ENCODE data around the gene PIGU. TPM values are rescaled to one million over a fixed set of nuclear protein-coding genes. Genes with fewer than 3 reads are reported as not detected.

Gene PIGU
- total and polyA plus RNA-seq, 2 donors (not counting 1 experiment from before 2014, with no cell fraction given): 12.0 to 19.3 TPM

DNA sequence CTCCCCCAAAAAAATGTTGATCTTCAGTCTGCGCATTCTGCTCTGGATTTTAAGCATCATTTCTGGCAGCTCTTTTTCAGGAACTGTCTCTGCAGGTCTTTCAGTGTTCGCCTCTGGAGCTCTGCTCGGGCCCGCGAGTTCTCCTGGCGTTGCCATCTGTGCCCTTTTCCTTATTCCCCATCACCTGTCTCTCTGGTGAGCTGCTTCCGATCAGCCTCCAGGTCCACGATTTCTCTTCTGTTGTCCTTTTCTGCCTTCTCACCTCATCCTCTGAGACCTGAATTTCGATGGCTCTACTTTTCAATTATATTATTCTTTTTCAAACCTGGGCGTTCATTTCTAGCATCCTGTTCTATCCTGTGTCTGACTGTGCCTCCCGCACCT, 119.0 kb downstream of the PIGU start:
- no peaks in the 10 kb centered on the region for H3K9me3 ChIP-seq (ENCODE audit: control extremely low read depth in 1 of 3, control insufficient read depth in 2 of 3, insufficient read depth in 1 of 3, low read length in 2 of 3)
- ATAC-seq (ENCODE audit: low read depth) (no peak), DNase-seq (no peak)
- H2AFZ ChIP-seq (ENCODE audit: insufficient read depth, low read depth, low read length, poor library complexity, severe bottlenecking): peak overlapping the region; percentile 82
- POLR2A ChIA-PET: interaction anchor here (0.6 kb wide), 1 partner anchor 31 kb away, joined by 3 read pairs; no protein-coding TSS in a partner anchor
- intact Hi-C loops (cut with micrococcal nuclease): loop anchor here (1.0 to 2.0 kb wide), 5 partner anchors 42 to 315 kb away; partner anchors contain the start of genes DYNLRB1, GGT7, PIGU and TP53INP2
- peak overlapping the region; percentile 50 to 94 (median 77) for H3K4me3 ChIP-seq (ENCODE audit: control extremely low read depth in 1 of 5, extremely low read depth in 1 of 5, insufficient read depth in 1 of 5, low read depth in 2 of 5, low read length in 4 of 5)
- Mint-ChIP-seq H3K27me3 (no peaks in the 10 kb centered on the region), H3K4me3 (peak overlapping the region; percentile 78), H3K27ac (peak overlapping the region; percentile 91), H3K4me1 (peaks cover 13% of the 10 kb centered on the region), H3K9me3 (ENCODE audit: insufficient read depth) (no peaks in the 10 kb centered on the region)
- H3K36me3 ChIP-seq (replicated peaks in 1 of 2; ENCODE audit: control extremely low read depth in 1 of 2, control insufficient read depth in 1 of 2, extremely low read depth in 1 of 2, insufficient read depth in 2 of 2, low read length in 1 of 2): no peaks in the 10 kb centered on the region
- H3K27me3 ChIP-seq (replicated peaks in 1 of 4; ENCODE audit: control extremely low read depth in 1 of 4, control insufficient read depth in 3 of 4, insufficient read depth in 4 of 4, low read length in 3 of 4): no peaks in the 10 kb centered on the region
- peak overlapping the region; percentile 72 to 86 for H3K27ac ChIP-seq (ENCODE audit: low read length in 2 of 2)
- TF ChIP-seq CTCF (IDR thresholded peaks at IDR 0.05): no peak
- no peak for TF ChIP-seq EZH2 (IDR thresholded peaks at IDR 0.05; ENCODE audit: borderline replicate concordance, insufficient read depth, low read depth, low read length, poor library complexity, severe bottlenecking)
- peak overlapping the region; percentile 87 for H3K9ac ChIP-seq (ENCODE audit: low read length)
- peak overlapping the region; percentile 88 for H3K4me2 ChIP-seq (replicated peaks; ENCODE audit: low read depth, low read length, poor library complexity, severe bottlenecking)
- WGBS (ENCODE audit: insufficient coverage): 25% methylated on average over 11 of the region's 11 CpGs
- CTCF ChIA-PET: interaction anchor here (1.0 to 1.8 kb wide), 3 partner anchors 42 to 245 kb away, joined by 4 to 5 read pairs (median 5); partner anchors contain the start of gene DYNLRB1
- H3K4me1 ChIP-seq (ENCODE audit: control insufficient read depth in 2 of 2, insufficient read depth in 2 of 2, low read length in 2 of 2): peaks cover 8 to 14% of the 10 kb centered on the region in 2 donors
- H3K79me2 ChIP-seq (ENCODE audit: control insufficient read depth, insufficient read depth, low read length): no peaks in the 10 kb centered on the region
- no peaks in the 10 kb centered on the region for H4K20me1 ChIP-seq (ENCODE audit: control insufficient read depth, insufficient read depth, low read length, poor library complexity, severe bottlenecking)

GRCh38 chr20:34553366-34553867, 123.5 kb downstream of the PIGU start:
- H3K9ac ChIP-seq (ENCODE audit: low read length): no peak overlapping the region
- no peak overlapping the region for H3K4me3 ChIP-seq (ENCODE audit: control extremely low read depth in 1 of 5, extremely low read depth in 1 of 5, insufficient read depth in 1 of 5, low read depth in 2 of 5, low read length in 4 of 5)
- H4K20me1 ChIP-seq (ENCODE audit: control insufficient read depth, insufficient read depth, low read length, poor library complexity, severe bottlenecking): no peaks in the 10 kb centered on the region
- H3K4me2 ChIP-seq (replicated peaks; ENCODE audit: low read depth, low read length, poor library complexity, severe bottlenecking): no peak overlapping the region
- TF ChIP-seq EZH2 (IDR thresholded peaks at IDR 0.05; ENCODE audit: borderline replicate concordance, insufficient read depth, low read depth, low read length, poor library complexity, severe bottlenecking) (no peak), CTCF (IDR thresholded peaks at IDR 0.05) (no peak)
- H2AFZ ChIP-seq (ENCODE audit: insufficient read depth, low read depth, low read length, poor library complexity, severe bottlenecking): no peak overlapping the region
- ChIA-PET CTCF (no interaction called here), POLR2A (no interaction called here)
- 89% methylated on average over 3 of the region's 4 CpGs for WGBS (ENCODE audit: insufficient coverage)
- no peaks in the 10 kb centered on the region for H3K79me2 ChIP-seq (ENCODE audit: control insufficient read depth, insufficient read depth, low read length)
- no peaks in the 10 kb centered on the region for H3K36me3 ChIP-seq (replicated peaks in 1 of 2; ENCODE audit: control extremely low read depth in 1 of 2, control insufficient read depth in 1 of 2, extremely low read depth in 1 of 2, insufficient read depth in 2 of 2, low read length in 1 of 2)
- no peak for DNase-seq
- H3K27ac Mint-ChIP-seq: no peak overlapping the region
- no peaks in the 10 kb centered on the region for H3K27me3 Mint-ChIP-seq
- H3K4me1 ChIP-seq (ENCODE audit: control insufficient read depth in 2 of 2, insufficient read depth in 2 of 2, low read length in 2 of 2): peaks cover 8 to 11% of the 10 kb centered on the region in 2 donors
- no peak overlapping the region for H3K27ac ChIP-seq (ENCODE audit: low read length in 2 of 2)
- H3K9me3 Mint-ChIP-seq (ENCODE audit: insufficient read depth): no peaks in the 10 kb centered on the region
- H3K4me1 Mint-ChIP-seq: peaks cover 11% of the 10 kb centered on the region
- no peak overlapping the region for H3K4me3 Mint-ChIP-seq
- intact Hi-C loops (cut with micrococcal nuclease): no loop called here
- ATAC-seq (ENCODE audit: low read depth): no peak
- H3K9me3 ChIP-seq (ENCODE audit: control extremely low read depth in 1 of 3, control insufficient read depth in 2 of 3, insufficient read depth in 1 of 3, low read length in 2 of 3): no peaks in the 10 kb centered on the region
- no peaks in the 10 kb centered on the region for H3K27me3 ChIP-seq (replicated peaks in 1 of 4; ENCODE audit: control extremely low read depth in 1 of 4, control insufficient read depth in 3 of 4, insufficient read depth in 4 of 4, low read length in 3 of 4)
